Stimulated activated CD4-positive, alpha-beta T cell treated with anti-CD3 and anti-CD28 coated beads, Interleukin-12 subunit alpha, Interleukin-12 subunit beta, amount 100 ng/mL, for 4 hours (primary cell): ENCODE results near the gene ELMO1.

Source experiments
- DNase-seq: peaks from one replicate; pipeline ENCODE4 v3.0.0-alpha.2; 2020

The ELMO1 gene

GRCh38 chr7:37255327-37255944 is 193.2 kb downstream of the ELMO1 start:
- DNase-seq = no peak

GRCh38 chr7:37251222-37251621 is 197.4 kb downstream of the ELMO1 start:
- no peak for DNase-seq

DNA sequence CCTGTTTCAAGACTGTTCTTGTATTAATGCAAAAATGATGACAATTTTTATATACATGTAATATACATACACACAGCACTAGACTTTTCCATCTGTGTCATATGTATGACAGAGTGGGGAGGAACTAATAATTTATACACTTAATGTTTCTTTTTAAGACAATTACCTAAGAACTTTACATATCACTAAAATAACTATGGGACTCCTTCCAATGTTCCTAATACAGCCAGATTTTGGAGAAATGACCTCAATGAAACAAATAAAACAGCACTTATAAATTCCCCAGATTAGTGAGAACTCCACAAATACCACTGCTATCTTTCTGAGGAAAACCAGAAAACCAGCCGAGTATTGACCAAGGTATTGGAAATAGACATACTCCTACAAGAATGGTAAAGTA is 199.4 kb downstream of the ELMO1 start:
- DNase-seq = no peak

GRCh38 chr7:37248396-37248861 is 200.2 kb downstream of the ELMO1 start:
- DNase-seq = no peak

- DNase-seq = no peak
These were observed 200.8 kb downstream of the ELMO1 start for GRCh38 chr7:37247861-37248260.

DNA sequence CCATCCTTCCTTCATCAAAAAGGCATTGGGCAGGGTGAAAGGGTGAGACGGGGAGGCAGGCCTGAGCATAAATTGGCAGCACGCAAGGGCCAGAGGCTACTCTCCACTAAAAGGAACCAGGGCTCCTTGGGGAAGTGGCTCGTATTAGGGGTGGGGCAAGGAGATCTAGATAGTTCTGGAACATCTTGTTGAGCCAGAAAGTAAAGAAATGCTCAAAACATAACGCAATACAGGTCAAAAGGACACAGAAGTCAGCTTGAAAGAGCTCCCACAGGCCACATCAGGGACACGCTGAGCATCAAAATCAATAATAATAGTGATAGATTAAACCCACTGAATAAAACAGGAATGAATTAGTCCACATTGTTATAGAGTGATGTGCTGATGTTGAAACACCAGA is 203.1 kb downstream of the ELMO1 start:
- DNase-seq = no peak

GRCh38 chr7:37236906-37237305 is 211.8 kb downstream of the ELMO1 start:
- DNase-seq = no peak

DNA sequence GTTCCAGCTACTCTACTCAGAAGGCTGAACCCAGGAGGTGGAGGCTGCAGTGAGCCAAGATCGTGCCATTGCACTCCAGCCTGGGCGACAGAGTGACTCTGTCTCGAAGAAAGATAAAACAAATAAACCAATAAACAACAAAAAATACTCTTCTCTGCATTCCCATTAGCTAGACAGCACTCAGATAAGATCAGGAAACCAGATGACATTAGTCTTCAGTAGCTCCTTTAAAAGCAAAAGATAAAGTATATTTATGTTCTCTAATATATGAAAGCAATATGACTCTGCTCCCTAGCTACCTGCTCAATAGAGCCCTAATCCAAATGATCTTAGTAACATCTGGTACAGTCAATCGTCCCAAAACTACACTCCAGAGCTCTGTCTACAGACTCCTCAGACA is 212.9 kb downstream of the ELMO1 start:
- no peak for DNase-seq

DNA sequence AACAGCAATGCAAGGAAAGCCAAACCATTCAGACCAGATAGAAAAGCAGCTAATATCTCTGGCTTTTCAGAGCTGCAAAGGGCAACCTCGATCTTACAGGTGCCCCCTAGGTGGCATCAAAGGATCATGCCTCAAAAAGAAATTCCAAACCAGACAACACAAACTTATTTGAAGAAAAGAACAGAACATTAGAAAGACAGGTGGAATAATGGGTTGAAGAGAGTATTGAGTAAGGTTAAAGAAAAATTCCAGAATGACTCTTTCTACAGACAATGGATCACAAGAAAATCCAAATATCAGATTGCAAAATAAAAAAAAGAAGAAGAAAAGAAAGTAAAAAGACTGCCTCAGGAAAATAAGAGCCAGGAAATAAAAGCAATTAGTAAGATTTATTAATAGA is 213.7 kb downstream of the ELMO1 start:
- no peak for DNase-seq

- DNase-seq = no peak
These were observed 214.3 kb downstream of the ELMO1 start for GRCh38 chr7:37234334-37234733.

GRCh38 chr7:37231613-37232012 is 217.1 kb downstream of the ELMO1 start:
- DNase-seq = no peak

DNA sequence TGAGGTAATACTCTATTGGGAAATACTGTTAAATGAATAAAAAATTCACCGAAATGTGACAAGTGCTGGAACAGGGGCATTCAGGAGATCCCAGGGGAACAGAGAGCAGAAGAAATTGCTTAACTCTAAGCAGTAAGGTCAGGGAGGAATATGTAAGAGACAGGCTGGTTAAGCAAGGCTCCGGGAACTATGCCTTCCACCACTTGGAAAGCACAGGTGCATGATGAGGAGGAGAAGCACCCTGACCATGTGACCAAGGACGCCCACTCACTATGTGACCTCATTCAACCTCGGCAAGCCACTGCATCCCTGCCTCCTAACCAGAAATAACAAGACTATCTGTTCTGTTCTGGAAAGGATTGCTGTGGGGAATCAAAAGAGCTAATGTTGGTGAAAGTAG is 218.4 kb downstream of the ELMO1 start:
- DNase-seq = no peak

DNA sequence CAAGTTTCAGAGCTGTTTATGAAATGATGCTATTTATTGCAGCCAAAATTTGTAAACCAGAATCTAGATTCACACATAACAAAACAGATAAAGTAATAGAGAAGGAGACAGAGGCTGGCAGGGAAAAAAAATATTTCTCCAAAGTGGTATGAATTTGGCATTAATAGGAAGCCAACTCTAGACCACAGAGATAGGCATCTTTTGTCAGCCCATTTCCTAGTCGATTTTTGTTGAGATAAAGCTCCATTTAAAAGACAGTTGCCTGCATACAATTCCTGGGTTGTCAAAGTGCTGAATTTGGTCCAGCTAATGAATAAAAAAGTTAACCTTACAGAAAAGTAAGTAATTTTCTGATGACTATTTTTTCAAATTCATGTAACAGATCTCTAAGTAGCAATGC is 219.3 kb downstream of the ELMO1 start:
- no peak for DNase-seq

DNA sequence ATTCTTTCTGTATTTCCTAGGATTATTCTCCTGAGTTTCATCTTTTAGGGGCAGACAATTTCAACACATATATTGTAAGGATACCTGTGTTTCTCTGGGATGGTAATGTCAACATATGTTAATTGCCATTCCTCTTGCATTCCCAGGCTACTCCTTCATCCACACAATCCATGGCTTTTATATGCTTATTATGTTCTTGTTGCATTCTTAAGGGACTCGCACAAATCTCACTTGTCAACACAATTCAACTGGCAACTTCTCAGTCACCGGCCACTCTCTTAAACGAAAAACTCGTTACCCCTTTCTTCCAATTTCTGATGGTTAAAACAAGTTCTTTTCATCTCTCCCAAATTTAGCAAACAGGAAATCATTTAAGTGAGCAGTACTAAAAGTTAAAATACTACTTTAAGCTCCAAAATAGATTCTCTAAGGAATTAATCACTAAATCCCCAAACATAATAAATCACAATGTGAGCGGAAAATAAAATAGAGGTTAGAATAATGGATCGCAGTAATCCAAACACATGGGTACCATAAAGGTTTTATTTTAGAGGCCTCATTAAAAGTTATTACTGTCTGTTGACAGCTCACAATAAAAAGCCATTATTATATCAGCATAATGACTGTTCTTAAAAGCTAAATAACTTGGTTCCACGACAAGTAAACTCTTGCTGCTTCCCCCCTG is 223.2 kb downstream of the ELMO1 start:
- DNase-seq = no peak

- DNase-seq = no peak
These were observed 223.9 kb downstream of the ELMO1 start for GRCh38 chr7:37224746-37225145.

DNA sequence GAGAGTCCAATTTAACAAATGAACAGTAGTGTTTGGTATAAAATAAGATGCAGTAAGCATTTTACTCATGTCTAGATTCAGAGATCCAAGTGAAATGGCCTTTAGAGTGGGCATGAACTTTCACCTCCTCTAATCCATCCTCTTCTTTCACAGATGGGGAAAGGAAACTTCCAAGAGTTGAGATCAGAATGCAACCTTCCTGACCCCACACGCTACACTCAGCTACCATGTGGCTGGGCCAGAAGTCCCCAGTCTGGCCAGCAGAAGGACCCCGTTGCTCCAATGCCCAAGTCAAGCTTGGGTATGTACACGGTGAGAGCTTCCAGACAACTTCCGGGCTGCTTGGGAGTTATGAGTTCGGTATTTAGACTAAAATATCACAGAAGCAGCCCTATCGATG is 228.0 kb downstream of the ELMO1 start:
- no peak for DNase-seq

DNA sequence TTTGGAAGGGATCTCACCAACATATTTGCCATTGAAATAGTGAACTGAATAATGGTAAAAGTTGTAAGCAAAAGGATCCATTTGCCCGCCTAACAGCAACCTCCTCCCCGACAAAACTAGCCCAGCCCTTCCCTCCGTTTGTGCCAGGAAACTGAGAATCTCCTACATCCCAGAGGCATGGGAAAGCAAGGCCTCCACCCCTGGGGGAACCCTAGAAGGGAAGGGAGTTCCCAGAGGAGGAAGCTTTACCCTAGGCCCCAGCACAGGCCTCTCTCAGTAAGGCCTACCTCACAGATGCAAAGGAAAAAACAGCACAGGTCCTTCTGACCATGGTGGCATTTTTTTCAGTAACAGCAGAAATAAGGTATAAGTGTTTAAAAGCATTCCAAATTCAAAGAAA is 229.7 kb downstream of the ELMO1 start:
- DNase-seq = no peak

DNA sequence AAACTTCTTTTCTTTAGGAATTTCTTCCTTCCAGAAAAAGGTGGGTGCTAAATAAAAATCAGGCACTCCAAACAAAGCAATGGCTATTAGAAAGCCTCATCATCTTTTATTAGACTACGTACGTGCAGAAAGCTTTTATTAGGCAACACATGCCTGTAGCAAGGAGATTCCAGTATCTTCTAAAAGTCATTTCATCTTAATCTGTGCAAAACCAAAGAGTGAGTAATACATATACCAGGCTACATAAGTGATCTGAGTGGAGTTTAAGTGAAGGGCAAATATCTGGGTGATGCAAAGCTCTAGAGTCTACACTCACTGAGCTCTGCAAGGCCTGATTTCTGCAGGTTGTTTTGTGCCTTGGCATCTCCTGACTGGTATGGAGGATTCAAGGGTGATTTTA is 231.7 kb downstream of the ELMO1 start:
- DNase-seq = no peak

- no peak for DNase-seq
These were observed 232.4 kb downstream of the ELMO1 start for GRCh38 chr7:37216156-37216852.

DNA sequence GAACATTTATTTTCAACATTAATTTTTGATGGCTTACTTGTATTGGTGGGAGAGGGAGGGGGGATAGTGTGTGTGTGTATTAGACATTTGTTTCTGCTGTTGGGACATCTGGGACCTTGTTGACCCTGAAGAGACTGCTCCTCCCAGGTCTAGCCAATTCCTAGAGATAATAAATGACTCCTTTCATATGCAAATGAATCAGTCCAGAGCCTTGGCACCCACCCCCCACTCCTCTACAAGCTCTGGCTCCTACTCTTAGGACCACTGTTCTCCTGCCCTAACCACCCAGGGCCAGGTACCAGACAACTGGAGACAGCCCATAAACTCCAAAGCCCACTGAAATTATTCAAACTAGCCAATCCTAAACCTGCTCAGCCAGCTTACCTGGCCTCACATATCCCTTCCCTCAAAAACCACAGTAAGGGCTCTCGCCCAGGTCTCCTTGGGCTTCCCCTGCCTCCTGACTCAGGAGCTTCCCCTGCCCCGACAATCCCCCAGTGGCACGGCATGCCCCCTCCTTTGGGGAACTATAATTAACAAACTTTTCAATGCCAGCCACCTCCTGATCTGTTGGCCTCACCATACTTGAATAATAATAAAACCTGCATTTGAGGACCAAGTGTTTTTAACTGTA is 233.3 kb downstream of the ELMO1 start:
- DNase-seq = no peak

DNA sequence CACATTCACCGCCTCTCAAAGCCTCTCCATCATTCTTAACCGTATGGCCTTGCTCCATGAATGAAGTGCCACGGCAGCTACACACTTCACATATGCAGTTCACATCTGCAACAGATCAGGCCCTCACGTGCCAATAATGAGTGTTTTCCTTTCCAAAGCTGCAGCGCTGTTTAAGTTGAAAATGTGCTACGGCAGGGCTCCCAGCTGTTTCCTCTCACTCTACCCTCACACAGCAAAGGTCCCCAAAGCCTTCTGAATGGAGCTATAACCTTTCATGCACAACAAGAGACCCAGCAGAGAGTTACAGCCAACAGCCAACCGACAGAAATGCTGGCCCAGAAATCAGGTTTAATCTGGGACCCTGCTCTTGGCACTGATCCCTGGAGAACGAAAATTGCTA is 236.1 kb downstream of the ELMO1 start:
- no peak for DNase-seq

GRCh38 chr7:37212051-37212450 is 236.6 kb downstream of the ELMO1 start:
- DNase-seq = no peak

DNA sequence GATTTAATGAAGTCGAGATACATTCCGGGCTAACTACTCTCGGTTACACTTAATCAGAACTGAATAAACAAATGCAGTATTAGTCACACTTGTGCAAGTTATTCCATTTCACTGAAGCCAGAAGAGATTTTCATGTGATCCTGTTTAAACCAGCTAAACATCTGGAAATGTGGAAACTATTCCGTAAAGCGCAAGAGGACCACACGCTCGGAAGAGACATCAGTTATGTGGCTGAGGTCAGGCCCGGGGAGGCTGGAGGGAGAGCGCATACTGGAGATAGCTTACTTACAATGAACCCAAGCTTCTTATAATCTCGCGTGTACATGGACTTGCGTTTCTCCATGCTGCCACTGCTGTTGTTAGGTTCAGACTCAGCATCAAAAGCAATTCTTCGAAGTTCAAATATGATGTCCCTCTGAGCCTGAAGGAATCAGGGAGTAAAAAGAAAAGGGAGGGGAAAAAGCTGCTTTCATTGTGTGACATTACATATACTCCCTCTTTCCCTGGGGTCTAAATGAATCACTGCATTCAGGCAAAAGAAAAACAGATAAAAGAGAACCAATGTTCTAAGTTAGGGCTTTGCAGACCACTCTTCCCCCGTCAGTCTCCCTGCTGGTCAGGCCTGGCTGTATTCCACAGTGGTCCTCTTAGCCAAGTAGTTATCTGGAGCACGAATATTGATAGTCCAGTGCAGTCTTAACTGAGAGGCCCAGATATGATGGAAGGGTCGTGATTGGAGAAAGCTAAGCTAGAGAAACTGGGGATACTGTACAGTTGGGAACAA is 237.4 kb downstream of the ELMO1 start:
- no peak for DNase-seq
